Activated naive CD8-positive, alpha-beta T cell treated with anti-CD3 and anti-CD28 coated beads, Interleukin-2, amount 10 ng/mL, durations not matched to agents 7 days and 5 days (primary cell): ENCODE measurements around the gene DAAM1. TPM values are rescaled to one million over a fixed set of nuclear protein-coding genes. Genes with fewer than 3 reads are reported as not detected.

ENCODE experiments used
- ATAC-seq: fragments of 150-1000 bp; cut with Tn5 transposase; one replicate; pipeline ENCODE4 v1.10.0; 2021; ENCODE audit warnings: low read depth, moderate library complexity
- POLR2A ChIA-PET: fragments of 350-600 bp; sonication (Branson Sonifier 250); formaldehyde crosslinking; loops from one replicate; lab custom pipeline; 2021; ENCODE audit warnings: antibody characterized with exemption; lab: Charles Lee
- DNase-seq: peaks from one replicate; pipeline ENCODE4 v3.0.0; 2021
- H3K27ac Mint-ChIP-seq: one replicate; pipeline ENCODE4 v1.8.0; 2022; ENCODE audit warnings: mild to moderate bottlenecking, mixed read lengths
- H3K27me3 Mint-ChIP-seq: one replicate; pipeline ENCODE4 v1.8.0; 2022; ENCODE audit warnings: mild to moderate bottlenecking, moderate library complexity, mixed read lengths
- H3K36me3 Mint-ChIP-seq: one replicate; pipeline ENCODE4 v1.8.0; 2021; ENCODE audit warnings: mild to moderate bottlenecking, mixed read lengths
- H3K4me1 Mint-ChIP-seq: one replicate; pipeline ENCODE4 v1.8.0; 2021; ENCODE audit warnings: mixed read lengths
- H3K4me3 Mint-ChIP-seq: one replicate; pipeline ENCODE4 v1.8.0; 2022; ENCODE audit warnings: mild to moderate bottlenecking, moderate library complexity, mixed read lengths
- H3K9me3 Mint-ChIP-seq: one replicate; pipeline ENCODE4 v1.8.0; 2021; ENCODE audit warnings: mixed read lengths
- total RNA-seq, 2 experiments: library from RNA; stranded (reverse); gene quantifications; one replicate each; pipeline ENCODE4 v1.2.3, GENCODE V29; 2021

Gene DAAM1
- total RNA-seq, 2 experiments from 2014 or later: 20.4 to 24.9 TPM

GRCh38 chr14:59175404-59175803, 13.1 kb upstream of the DAAM1 start:
- POLR2A ChIA-PET: no interaction called here
- no peak overlapping the region for H3K4me3 Mint-ChIP-seq
- no peaks in the 10 kb centered on the region for H3K9me3 Mint-ChIP-seq
- peaks cover 3% of the 10 kb centered on the region for H3K4me1 Mint-ChIP-seq
- no peak overlapping the region for H3K27ac Mint-ChIP-seq
- DNase-seq: no peak
- ATAC-seq: no peak
- peaks cover 12% of the 10 kb centered on the region for H3K27me3 Mint-ChIP-seq
- H3K36me3 Mint-ChIP-seq: no peaks in the 10 kb centered on the region

GRCh38 chr14:59176765-59177164, 11.7 kb upstream of the DAAM1 start:
- POLR2A ChIA-PET: no interaction called here
- Mint-ChIP-seq H3K36me3 (no peaks in the 10 kb centered on the region), H3K27ac (no peak overlapping the region), H3K4me1 (peaks cover 3% of the 10 kb centered on the region), H3K4me3 (no peak overlapping the region), H3K27me3 (peaks cover 21% of the 10 kb centered on the region), H3K9me3 (no peaks in the 10 kb centered on the region)
- DNase-seq (no peak), ATAC-seq (no peak)

GRCh38 chr14:59177262-59177661, 11.2 kb upstream of the DAAM1 start:
- H3K4me3 Mint-ChIP-seq: no peak overlapping the region
- no peaks in the 10 kb centered on the region for H3K9me3 Mint-ChIP-seq
- H3K4me1 Mint-ChIP-seq: peaks cover 3% of the 10 kb centered on the region
- H3K27ac Mint-ChIP-seq: no peak overlapping the region
- DNase-seq (no peak), ATAC-seq (no peak)
- no peaks in the 10 kb centered on the region for H3K36me3 Mint-ChIP-seq
- POLR2A ChIA-PET: no interaction called here
- H3K27me3 Mint-ChIP-seq: peaks cover 21% of the 10 kb centered on the region

GRCh38 chr14:59181791-59182190, 6.7 kb upstream of the DAAM1 start:
- peaks cover 38% of the 10 kb centered on the region for H3K27me3 Mint-ChIP-seq
- no peaks in the 10 kb centered on the region for H3K36me3 Mint-ChIP-seq
- H3K27ac Mint-ChIP-seq: no peak overlapping the region
- H3K9me3 Mint-ChIP-seq: no peaks in the 10 kb centered on the region
- no peak overlapping the region for H3K4me3 Mint-ChIP-seq
- ATAC-seq: no peak
- DNase-seq: no peak
- peaks cover 3% of the 10 kb centered on the region for H3K4me1 Mint-ChIP-seq
- POLR2A ChIA-PET: no interaction called here

GRCh38 chr14:59182641-59183040, 5.8 kb upstream of the DAAM1 start:
- Mint-ChIP-seq H3K36me3 (no peaks in the 10 kb centered on the region), H3K9me3 (no peaks in the 10 kb centered on the region), H3K27me3 (peaks cover 43% of the 10 kb centered on the region), H3K4me3 (no peak overlapping the region), H3K27ac (no peak overlapping the region), H3K4me1 (peaks cover 7% of the 10 kb centered on the region)
- ATAC-seq: no peak
- POLR2A ChIA-PET: no interaction called here
- DNase-seq: no peak

- Mint-ChIP-seq H3K4me1 (peaks cover 7% of the 10 kb centered on the region), H3K4me3 (no peak overlapping the region), H3K27me3 (peaks cover 43% of the 10 kb centered on the region), H3K36me3 (no peaks in the 10 kb centered on the region), H3K9me3 (no peaks in the 10 kb centered on the region), H3K27ac (no peak overlapping the region)
- POLR2A ChIA-PET: no interaction called here
- no peak for DNase-seq
- ATAC-seq: no peak
These were observed 5.3 kb upstream of the DAAM1 start for GRCh38 chr14:59183150-59183549.

- Mint-ChIP-seq H3K4me1 (peaks cover 4% of the 10 kb centered on the region), H3K27me3 (peaks cover 41% of the 10 kb centered on the region), H3K9me3 (no peaks in the 10 kb centered on the region), H3K4me3 (no peak overlapping the region), H3K36me3 (no peaks in the 10 kb centered on the region), H3K27ac (no peak overlapping the region)
- POLR2A ChIA-PET: interaction anchor here (0.7 kb wide), 1 partner anchor 10 kb away, joined by 3 read pairs; no protein-coding TSS in a partner anchor
- no peak for ATAC-seq
- no peak for DNase-seq
These were observed 4.1 kb upstream of the DAAM1 start for GRCh38 chr14:59184396-59184795.

- H3K27ac Mint-ChIP-seq: no peak overlapping the region
- H3K27me3 Mint-ChIP-seq: peaks cover 38% of the 10 kb centered on the region
- POLR2A ChIA-PET: no interaction called here
- no peaks in the 10 kb centered on the region for H3K9me3 Mint-ChIP-seq
- no peak overlapping the region for H3K4me3 Mint-ChIP-seq
- ATAC-seq (no peak), DNase-seq (no peak)
- no peaks in the 10 kb centered on the region for H3K36me3 Mint-ChIP-seq
- peaks cover 12% of the 10 kb centered on the region for H3K4me1 Mint-ChIP-seq
These were observed 2.8 kb upstream of the DAAM1 start for GRCh38 chr14:59185676-59186075.

GRCh38 chr14:59186306-59186705, 2.2 kb upstream of the DAAM1 start:
- peaks cover 34% of the 10 kb centered on the region for H3K27me3 Mint-ChIP-seq
- no peaks in the 10 kb centered on the region for H3K9me3 Mint-ChIP-seq
- no peak overlapping the region for H3K27ac Mint-ChIP-seq
- no peak for ATAC-seq
- peaks cover 12% of the 10 kb centered on the region for H3K4me1 Mint-ChIP-seq
- no peak overlapping the region for H3K4me3 Mint-ChIP-seq
- no peaks in the 10 kb centered on the region for H3K36me3 Mint-ChIP-seq
- POLR2A ChIA-PET: no interaction called here
- DNase-seq: no peak

- Mint-ChIP-seq H3K36me3 (peaks cover 2% of the 10 kb centered on the region), H3K27ac (no peak overlapping the region), H3K4me3 (peak overlapping the region; percentile 93), H3K27me3 (peaks cover 30% of the 10 kb centered on the region), H3K4me1 (peaks cover 14% of the 10 kb centered on the region), H3K9me3 (no peaks in the 10 kb centered on the region)
- POLR2A ChIA-PET: no interaction called here
- ATAC-seq: no peak
- DNase-seq: no peak
These were observed 1.3 kb upstream of the DAAM1 start for GRCh38 chr14:59187118-59187517.

GRCh38 chr14:59187802-59188460, 536 bp upstream of the DAAM1 start:
- ATAC-seq (peak; percentile 8), DNase-seq (no peak)

GRCh38 chr14:59189091-59189785, 771 bp downstream of the DAAM1 start:
- H3K9me3 Mint-ChIP-seq: no peaks in the 10 kb centered on the region
- H3K4me1 Mint-ChIP-seq: peaks cover 16% of the 10 kb centered on the region
- H3K27ac Mint-ChIP-seq: peak overlapping the region; percentile 79
- POLR2A ChIA-PET: interaction anchor here (0.8 to 1.9 kb wide), 9 partner anchors 107 to 891 kb away, joined by 3 to 6 read pairs (median 4); partner anchors contain the start of genes ARID4A, JKAMP, KIAA0586 and L3HYPDH
- H3K27me3 Mint-ChIP-seq: peaks cover 26% of the 10 kb centered on the region
- peak overlapping the region; percentile 93 for H3K4me3 Mint-ChIP-seq
- peak; percentile 19 for ATAC-seq
- peaks cover 2% of the 10 kb centered on the region for H3K36me3 Mint-ChIP-seq
- peak; percentile 67 for DNase-seq

More at GRCh38 chr14:59187802-59188460, 536 bp upstream of the DAAM1 start:
- peak overlapping the region; percentile 93 for H3K4me3 Mint-ChIP-seq
- POLR2A ChIA-PET: interaction anchor here (1.1 to 1.9 kb wide), 7 partner anchors 109 to 761 kb away, joined by 3 to 6 read pairs (median 4); partner anchors contain the start of genes JKAMP, KIAA0586, L3HYPDH and TIMM9
- H3K9me3 Mint-ChIP-seq: no peaks in the 10 kb centered on the region
- peaks cover 2% of the 10 kb centered on the region for H3K36me3 Mint-ChIP-seq
- peaks cover 28% of the 10 kb centered on the region for H3K27me3 Mint-ChIP-seq
- H3K27ac Mint-ChIP-seq: peak overlapping the region; percentile 69
- peaks cover 14% of the 10 kb centered on the region for H3K4me1 Mint-ChIP-seq

- no peaks in the 10 kb centered on the region for H3K9me3 Mint-ChIP-seq
- ATAC-seq: peak; percentile 12
- H3K27me3 Mint-ChIP-seq: peaks cover 19% of the 10 kb centered on the region
- H3K4me1 Mint-ChIP-seq: peaks cover 16% of the 10 kb centered on the region
- DNase-seq: peak; percentile 77
- H3K4me3 Mint-ChIP-seq: peak overlapping the region; percentile 93
- H3K36me3 Mint-ChIP-seq: peaks cover 2% of the 10 kb centered on the region
- POLR2A ChIA-PET: interaction anchor here (0.5 to 1.9 kb wide), 4 partner anchors 24 to 763 kb away, joined by 3 to 6 read pairs (median 4); partner anchors contain the start of genes JKAMP, KIAA0586, L3HYPDH and TIMM9
- H3K27ac Mint-ChIP-seq: peak overlapping the region; percentile 79
These were observed 1.4 kb downstream of the DAAM1 start for GRCh38 chr14:59189786-59190368.
